Globus pallidus (tissue), 1 donor: Measurements from ENCODE around the gene HEPACAM2.

Experiments used
- DNase-seq: peaks from one replicate; pipeline ENCODE4 v3.0.0-alpha.2; 2015; ENCODE audit warnings: low spot score

Gene HEPACAM2

DNA sequence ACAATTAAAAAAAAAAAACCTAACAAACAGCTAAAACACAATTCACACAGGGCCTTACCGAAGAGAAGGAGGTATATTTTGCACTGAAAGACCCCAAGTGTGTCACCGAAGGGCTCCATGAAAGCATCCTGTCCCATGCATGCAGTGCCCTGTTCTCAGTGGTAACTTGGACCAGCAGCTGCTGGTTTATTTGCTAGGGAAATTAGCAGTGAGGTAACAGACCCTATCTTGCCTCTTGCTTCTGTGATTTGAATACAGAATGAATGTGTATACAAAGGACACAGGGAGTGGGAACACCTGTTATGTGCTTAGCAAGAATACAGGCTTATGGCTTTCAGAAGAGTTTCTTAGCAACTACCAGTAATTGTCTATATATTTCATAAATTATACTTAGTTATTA is at the start of gene HEPACAM2:
Gene HEPACAM2, minus strand, starts transcription at position 160 of the 400 bp plus-strand sequence.
- no peak for DNase-seq

DNA sequence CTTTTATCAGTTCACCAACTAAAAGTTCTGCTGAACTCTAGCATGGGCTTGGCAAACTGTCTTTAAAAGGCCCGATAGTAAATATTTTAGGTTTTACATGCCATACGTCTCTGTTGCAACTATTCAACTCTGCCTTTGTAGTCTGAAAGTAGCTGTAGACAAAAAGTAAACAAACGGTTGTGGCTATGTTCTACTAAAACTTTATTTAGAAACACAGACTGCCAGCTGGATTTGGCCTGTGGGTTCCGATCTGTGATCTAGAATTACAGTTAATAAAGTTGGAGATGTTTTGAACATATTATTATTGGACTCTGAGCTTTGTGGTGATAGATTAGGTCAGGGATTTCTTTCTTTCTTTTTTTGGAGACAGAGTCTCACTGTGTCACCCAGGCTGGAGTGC is 39.0 kb upstream of the HEPACAM2 start:
- no peak for DNase-seq

DNA sequence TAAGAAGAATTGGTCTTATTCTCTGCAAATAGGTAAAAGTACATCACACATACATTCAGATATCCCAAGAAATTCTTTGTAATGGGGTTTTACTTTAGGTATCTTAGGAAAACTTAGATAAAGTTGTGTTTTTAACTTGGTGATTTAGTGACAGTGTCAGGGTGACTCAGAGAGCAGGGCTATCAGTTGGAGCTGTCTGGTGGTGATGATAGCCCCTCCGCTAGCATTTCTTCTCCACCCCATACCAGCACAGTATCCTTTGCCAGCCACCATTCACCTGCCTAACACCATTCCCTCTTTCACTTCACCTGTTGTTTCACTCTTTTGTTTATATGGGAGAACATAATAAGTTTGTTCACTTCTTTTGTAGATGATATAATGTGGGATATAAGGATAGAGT is 36.3 kb upstream of the HEPACAM2 start:
- DNase-seq, result no peak

DNA sequence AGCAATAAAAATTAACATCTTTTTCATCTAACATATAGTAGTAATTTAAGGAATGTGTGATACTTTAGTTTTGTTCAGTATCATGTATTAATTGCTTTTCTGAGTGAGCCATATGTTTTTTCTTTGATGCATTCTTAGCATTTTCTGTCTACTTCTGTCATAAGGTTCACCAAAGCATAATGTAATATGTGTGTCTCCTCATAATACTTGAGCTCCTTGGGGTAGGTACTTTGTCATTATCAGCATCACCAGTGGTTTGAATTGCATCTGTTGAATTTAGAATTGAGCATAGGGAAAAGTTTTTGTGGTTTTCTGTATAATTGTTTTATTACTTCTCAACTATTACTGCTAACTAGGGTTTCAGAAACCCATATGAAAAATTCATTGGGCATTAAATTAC is 32.4 kb upstream of the HEPACAM2 start:
- no peak for DNase-seq

- no peak for DNase-seq
Measured at GRCh38 chr7:93249491-93250148, 23.4 kb upstream of the HEPACAM2 start.

GRCh38 chr7:93245525-93246432 is 19.5 kb upstream of the HEPACAM2 start:
- DNase-seq, result peak; percentile 12

- DNase-seq, result no peak
Measured at GRCh38 chr7:93242106-93242505, 15.8 kb upstream of the HEPACAM2 start.

- DNase-seq, result no peak
Measured at GRCh38 chr7:93239824-93240223, 13.6 kb upstream of the HEPACAM2 start.

- no peak for DNase-seq
Measured at GRCh38 chr7:93238748-93239147, 12.5 kb upstream of the HEPACAM2 start.

DNA sequence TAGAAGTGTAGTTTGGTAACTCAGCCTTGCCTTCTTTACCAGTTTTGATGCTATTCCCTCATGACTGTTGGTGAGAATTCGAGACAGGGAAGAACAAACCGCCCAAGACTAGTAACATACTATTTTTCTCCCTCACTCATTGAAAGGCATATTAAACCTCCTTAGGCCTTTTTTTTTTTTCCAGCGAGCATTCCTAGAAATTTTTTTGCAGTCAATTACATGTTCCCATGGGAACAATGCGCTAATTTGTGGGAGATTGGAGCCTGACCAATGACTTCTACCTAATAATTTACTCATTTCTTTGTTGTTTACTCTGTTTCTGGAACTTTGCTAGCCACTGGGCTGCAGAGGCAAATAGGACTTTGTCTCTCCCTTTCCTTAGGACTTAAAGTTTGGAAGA is 11.9 kb upstream of the HEPACAM2 start:
- DNase-seq, result no peak

- no peak for DNase-seq
Measured at GRCh38 chr7:93235541-93235940, 9.3 kb upstream of the HEPACAM2 start.

DNA sequence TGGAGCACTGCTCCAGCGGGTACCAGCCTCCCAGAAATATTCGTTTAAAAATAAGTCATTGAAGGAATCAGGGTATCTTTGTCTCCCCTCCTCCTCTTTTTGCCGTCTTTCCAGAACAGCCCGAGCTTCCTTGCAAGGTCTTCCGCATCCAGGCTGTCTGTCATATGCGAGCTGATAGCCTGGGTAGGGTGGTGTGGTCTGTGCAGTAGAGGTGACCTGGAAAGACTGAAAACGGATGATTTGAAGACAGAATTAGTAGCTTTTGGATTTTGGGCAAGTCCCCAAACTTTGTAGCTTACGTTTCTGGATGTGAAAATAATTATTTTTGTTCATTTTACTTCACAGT is 6.4 kb upstream of the HEPACAM2 start:
- DNase-seq, result no peak

- DNase-seq, result peak; percentile 97
Measured at GRCh38 chr7:93231799-93232672, 5.8 kb upstream of the HEPACAM2 start, which contains the start of gene VPS50. TSS of gene VPS50 (plus strand) at chr7:93232366. CDS start at chr7:93232468, 102 bp downstream.

DNA sequence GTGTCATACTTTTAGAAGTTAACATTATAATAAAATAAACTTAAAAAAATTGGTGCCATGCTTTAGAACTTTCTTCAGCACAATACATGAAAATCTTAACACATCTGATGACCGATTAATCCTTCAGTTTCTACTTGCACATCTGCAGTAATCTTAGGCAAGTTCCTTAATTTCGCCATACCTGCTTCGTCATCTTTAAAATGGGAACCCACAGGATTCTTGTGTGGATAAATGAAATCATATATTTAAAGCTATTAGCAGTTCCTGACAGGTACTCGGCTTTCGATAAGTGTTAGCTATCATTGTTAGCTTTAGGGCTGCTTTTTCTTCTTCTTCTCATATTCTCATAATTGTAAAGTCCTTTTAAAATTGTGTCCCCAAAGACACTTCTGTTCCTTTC is 5.0 kb upstream of the HEPACAM2 start:
- no peak for DNase-seq

DNA sequence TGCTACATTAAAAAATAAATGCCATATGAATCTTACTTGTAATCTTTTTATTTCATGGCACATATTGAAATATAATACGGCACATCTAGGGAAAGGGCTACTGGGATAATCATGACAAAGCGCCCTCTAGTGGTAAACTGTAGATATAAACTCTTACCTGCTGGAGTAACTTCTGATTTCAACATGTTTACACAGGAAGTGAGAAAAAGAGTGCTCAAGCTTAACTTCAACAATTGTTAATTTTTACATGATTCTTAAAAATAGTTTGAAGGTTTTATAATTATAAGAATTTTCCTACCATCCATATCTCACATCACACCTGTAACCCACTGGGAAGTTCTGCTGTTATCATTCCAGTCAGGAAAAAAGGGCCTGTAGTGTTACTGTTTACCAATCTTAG is 2.0 kb upstream of the HEPACAM2 start:
- DNase-seq, result peak; percentile 27

GRCh38 chr7:93219868-93220267 is 6.4 kb downstream of the HEPACAM2 start:
- no peak for DNase-seq

- no peak for DNase-seq
Measured at GRCh38 chr7:93218997-93219827, 7.1 kb downstream of the HEPACAM2 start.

- no peak for DNase-seq
Measured at GRCh38 chr7:93212881-93213280, 13.4 kb downstream of the HEPACAM2 start.

DNA sequence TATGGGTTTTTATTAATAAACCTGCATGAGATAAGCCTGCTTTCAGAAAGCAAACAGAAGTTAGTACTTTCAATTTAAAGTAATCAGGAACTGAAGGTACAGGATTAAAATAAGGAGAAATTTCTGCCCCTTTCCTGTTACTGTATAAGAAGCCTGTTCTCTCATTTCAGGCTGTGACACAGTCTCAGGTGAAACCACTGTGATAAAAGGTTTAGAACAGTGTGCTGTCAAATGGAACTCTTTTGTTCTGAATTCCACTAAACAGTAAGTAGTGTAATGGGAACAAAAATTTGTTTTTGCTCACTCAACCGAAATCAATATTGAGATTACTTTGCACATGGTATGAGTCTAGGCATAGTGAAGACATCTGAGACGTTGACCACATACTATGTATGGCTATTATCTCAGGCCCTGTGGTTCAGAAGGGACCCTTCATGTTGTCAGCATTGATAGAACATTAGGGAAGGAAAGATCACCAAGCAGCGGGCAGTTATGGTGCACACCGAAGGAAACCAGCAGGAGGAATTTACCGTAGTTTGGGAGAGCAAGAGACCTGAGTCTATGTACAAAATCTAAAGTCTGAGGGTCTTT is 14.9 kb downstream of the HEPACAM2 start:
- DNase-seq, result no peak

DNA sequence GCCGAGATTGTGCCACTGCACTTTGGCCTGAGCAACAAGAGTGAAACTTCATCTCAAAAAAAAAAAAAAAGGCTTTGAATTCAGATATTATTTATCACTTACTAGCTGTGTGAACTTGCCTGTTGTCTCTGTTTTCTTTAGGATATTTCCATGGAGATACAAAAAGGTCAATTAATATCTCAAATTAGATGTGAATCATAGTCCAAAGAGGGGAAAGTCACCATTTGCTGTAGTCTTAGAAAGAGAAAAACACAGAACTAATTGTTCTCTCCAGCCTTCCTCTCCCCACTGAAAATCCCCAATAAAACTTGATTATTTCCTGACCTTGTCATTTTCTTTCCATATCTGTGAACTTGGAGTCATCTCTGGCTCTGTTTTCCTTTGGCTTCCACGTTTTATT is 21.2 kb downstream of the HEPACAM2 start:
- no peak for DNase-seq

- DNase-seq, result no peak
Measured at GRCh38 chr7:93203496-93203895, 22.8 kb downstream of the HEPACAM2 start.
